GM18519 (cell line): ENCODE measurements around the gene AKT3.
"Not testable (repeated sequence)": the region's sequence is repeated elsewhere in the genome, so short reads cannot be mapped to it uniquely, and the experiment has no call there.

Source experiments
- ATAC-seq: cut with Tn5 transposase; IDR thresholded peaks from one replicate; pipeline ENCODE4 v1.9.1; 2021; ENCODE audit warnings: mild to moderate bottlenecking, moderate library complexity; ENCODE audit not compliant: unreplicated experiment, low FRiP score

AKT3 gene

DNA sequence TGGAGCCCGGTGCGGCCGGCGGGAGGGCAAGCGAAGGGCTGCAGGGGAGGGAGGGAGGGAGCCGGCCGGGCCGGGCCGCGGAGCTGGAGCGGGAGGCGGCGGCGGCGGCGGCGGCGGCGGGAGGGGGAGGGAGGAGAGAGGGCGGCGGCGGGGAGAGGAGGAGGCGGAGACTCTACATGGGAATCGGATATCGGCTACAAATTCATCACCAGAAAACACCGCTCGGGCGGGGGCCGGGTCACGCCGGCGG lies at the start of gene AKT3:
Gene AKT3, minus strand, starts transcription at position 42 of the 250 bp plus-strand sequence. CDS start 7,073 bp downstream, outside the sequence.
- ATAC-seq: peak; percentile 32

- ATAC-seq: no peak
Measured at GRCh38 chr1:243898278-243898677, 48.2 kb upstream of the AKT3 start.

DNA sequence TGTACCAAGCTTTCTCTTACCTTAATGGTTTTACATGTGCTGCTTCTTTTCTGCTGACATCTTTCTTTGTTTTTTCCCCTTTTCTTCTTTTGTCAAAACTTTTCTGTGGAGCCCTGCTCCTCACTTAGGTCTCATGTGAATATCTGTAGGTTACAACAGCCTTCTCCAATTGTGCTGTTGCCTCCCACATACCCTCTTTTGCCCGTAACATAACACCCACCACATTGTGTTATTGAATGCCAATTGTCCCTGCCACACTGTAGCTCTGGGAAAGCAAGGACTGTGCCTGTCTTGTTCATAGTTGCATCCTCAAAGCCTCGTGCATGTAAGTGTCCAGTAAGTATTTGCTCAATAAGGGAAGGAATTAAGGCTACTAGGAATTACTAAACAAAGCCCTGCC lies 46.3 kb upstream of the AKT3 start:
- ATAC-seq: no peak

GRCh38 chr1:243892456-243892855 lies 42.4 kb upstream of the AKT3 start:
- no peak for ATAC-seq

GRCh38 chr1:243890576-243890975 lies 40.5 kb upstream of the AKT3 start:
- no peak for ATAC-seq

- no peak for ATAC-seq
Measured at GRCh38 chr1:243885806-243886205, 35.8 kb upstream of the AKT3 start.

GRCh38 chr1:243884603-243885002 lies 34.6 kb upstream of the AKT3 start:
- no peak for ATAC-seq

- no peak for ATAC-seq
Measured at GRCh38 chr1:243883551-243883950, 33.5 kb upstream of the AKT3 start.

- ATAC-seq: no peak
Measured at GRCh38 chr1:243882276-243882675, 32.2 kb upstream of the AKT3 start.

GRCh38 chr1:243877058-243877457 lies 27.0 kb upstream of the AKT3 start:
- not testable (repeated sequence) for ATAC-seq

- ATAC-seq: no peak
Measured at GRCh38 chr1:243855616-243856318, 5.7 kb upstream of the AKT3 start.

DNA sequence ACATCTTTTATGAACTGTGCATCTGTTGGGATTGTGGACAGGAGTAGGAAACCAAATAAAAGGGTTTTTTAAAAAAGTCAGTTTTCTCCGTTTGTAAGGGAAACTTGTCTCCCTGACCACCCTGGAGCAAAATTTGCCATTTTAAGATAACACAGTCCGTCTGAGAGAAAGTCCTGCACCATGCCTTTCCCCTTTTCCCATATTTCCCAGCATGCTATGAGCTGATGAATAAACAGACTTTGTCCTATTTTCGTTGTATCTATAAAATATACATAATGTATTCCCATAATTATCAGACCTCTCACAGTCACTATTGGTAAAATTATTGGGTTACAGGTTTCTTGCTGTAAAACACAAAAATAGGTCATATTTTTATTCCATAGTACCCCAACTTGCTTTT lies 1.7 kb upstream of the AKT3 start:
- no peak for ATAC-seq

DNA sequence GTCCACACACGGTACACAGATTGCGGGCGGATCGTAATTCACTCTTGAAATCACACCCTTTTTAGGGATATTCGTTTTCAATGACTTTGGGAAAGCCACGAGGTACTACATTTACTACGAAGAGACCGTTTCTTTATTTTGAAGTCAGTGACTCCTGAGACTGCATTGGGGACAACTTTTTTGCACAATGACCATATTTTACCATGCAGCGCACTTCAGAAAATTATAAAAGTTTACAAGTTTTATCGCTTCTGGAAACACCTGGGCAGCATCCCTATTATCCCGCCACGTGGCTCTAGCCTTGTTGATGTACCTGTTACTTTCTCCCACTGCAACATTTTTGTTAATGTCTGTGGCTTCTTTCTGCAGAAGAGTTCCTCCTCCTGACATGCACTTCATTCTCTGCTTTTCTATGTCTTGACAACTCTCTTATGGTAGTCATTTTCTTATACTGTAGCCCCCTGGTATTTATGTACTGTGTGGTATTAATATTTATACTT lies 1.3 kb upstream of the AKT3 start:
- ATAC-seq: no peak

GRCh38 chr1:243850452-243851256 lies 611 bp upstream of the AKT3 start:
- peak; percentile 34 for ATAC-seq

- ATAC-seq: no peak
Measured at GRCh38 chr1:243849421-243850201, 432 bp downstream of the AKT3 start.

DNA sequence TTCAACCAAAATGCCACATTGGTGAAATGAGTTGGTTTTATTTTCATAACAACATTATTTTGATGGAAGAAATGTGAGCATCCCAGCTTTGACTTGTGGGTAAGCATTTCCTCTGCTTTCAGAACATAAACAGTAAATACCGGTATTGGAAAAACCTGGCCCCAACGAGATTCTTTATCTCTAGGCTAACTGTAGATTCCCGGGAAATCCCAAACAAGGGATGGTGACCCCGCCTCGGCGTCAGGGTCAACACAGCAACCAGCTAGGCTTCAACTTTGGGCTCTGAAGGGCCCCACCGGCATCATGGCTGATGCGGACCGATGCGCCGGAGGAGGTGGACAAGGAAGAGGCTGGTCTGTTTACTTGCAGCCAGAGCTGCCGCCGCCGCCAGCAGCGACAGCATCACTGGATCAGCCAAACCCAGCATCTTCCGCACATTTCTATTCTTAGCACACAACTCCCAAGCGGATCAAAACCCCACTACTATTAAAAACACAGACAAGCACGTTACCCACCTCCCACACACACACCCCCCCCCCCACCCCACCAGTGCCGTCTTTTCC lies 1.1 kb downstream of the AKT3 start:
- no peak for ATAC-seq

GRCh38 chr1:243848165-243848857 lies 1.7 kb downstream of the AKT3 start:
- ATAC-seq: no peak

- ATAC-seq: no peak
Measured at GRCh38 chr1:243846761-243847160, 3.3 kb downstream of the AKT3 start.

- ATAC-seq: no peak
Measured at GRCh38 chr1:243845888-243846287, 4.2 kb downstream of the AKT3 start.

DNA sequence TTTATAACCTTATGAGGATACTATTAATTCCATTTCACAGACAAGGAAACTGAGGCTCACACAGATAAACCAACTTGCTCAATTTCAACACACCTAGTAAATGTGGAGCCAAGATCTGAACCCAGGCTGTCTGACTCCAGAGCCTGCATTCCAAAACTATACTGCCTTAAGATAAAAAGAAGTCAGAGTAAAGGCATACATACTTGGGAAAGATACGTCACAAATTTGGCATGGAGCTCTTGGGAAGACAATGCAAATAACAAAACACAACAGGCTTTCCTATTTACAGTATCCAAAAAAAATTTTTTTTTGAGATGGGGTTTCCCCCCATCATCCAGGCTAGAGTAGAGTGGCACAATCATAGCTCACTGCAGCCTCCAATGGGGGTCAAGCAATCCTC lies 5.9 kb downstream of the AKT3 start:
- ATAC-seq: no peak
